HG02678 (cell line): ENCODE data around the gene UQCRHL.
"Not testable (repeated sequence)": the region's sequence is repeated elsewhere in the genome, so short reads cannot be mapped to it uniquely, and the experiment has no call there.

Source experiments
- ATAC-seq: cut with Tn5 transposase; IDR thresholded peaks from one replicate; pipeline ENCODE4 v1.9.1; 2021; ENCODE audit warnings: mild to moderate bottlenecking, moderate library complexity; ENCODE audit not compliant: unreplicated experiment

Gene UQCRHL

DNA sequence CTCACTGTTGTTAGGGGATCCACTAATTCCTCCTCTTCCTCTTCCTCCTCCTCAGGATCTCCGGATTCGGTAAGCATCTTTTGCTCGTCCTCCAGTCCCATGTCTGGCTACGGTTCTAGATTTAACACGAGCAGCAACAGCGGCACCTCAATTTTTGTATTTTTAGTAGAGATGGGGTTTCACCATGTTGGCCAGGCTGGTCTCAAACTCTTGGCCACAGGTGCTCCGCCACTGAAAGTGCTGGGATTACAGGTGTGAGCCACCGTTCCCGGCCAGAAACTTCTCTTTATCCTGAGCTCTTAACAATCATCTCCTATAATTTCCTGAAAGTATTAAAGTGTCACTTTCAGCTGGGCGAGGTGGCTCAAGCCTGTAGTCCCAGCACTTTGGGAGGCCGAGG lies at the start of gene UQCRHL:
Gene UQCRHL, minus strand, starts transcription at position 101 of the 400 bp plus-strand sequence. Its CDS starts 0 bp downstream, at position 101.
- not testable (repeated sequence) for ATAC-seq

DNA sequence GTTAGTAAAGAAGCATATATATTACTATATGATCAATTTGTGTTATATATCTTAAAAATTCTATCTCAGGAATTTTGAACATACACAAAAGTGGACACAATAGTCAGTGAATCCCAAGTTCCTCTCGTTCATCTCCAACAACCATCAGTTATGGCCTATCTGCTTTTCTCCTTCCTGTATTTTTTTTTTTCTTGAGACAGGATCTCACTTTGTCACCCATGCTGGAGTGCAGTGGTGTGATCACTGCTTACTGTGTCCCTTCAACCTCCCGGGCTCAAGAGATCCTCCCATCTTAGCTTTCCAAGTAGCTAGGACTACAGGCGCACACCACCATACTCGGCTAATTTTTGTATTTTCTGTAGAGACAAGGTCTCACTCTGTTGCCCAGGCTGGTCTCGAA lies 49.4 kb upstream of the UQCRHL start:
- ATAC-seq, result no peak

DNA sequence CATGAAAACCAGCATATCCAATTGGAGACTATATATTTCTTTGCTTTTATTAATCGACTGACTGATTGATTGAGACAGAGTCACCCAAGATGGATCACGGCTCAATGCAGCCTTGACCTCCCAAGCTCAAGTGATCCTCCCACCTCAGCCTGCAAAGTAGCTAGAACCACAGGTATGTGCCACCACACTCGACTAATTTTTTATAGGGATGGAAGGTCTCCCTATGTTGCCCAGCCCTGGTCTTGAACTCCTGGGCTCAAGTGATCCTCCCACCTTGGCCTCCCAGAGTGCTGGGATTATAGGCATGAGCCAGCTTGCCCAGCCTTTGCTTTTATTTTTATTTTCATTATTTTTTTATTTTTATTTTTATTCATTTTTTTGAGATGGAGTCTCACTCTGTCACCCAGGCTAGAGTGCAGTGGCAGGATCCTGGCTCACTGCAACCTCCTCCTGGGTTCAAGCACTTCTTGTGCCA lies 45.4 kb upstream of the UQCRHL start:
- no peak for ATAC-seq

DNA sequence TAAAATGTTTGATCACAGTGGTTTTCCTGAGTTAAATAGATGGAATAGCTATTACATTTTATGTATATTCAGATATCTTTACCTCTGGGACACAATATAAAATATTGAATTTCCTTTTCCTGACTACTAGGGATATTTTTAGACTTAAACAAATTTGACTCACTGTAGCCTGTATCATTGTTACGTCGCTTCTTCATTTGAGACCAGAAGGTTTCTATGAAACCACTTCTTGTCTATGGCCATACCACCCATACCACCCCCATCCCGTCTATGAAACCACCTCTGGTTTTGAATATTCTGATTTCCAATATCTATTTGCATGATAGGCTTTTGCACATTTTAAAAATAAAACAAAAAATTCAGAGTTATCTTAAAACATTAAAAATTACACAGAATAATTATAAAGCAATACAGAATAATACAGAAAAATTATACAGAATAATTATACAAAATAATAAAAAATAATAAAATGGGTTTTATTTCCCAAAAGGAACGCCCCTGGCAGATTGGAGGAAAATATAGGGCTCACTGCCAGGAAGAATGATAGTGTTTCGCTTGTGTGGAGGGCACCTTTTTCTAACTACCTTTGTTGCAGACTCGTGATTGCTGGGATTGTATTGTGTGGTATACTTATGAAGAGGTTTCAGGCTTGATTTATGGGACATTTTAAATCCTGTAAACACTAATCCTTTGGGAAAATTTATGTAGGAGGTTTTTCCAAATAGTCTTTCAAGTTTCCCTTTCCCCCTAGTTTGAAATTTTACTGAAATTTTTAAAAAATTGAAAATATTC lies 44.8 kb upstream of the UQCRHL start:
- no peak for ATAC-seq

DNA sequence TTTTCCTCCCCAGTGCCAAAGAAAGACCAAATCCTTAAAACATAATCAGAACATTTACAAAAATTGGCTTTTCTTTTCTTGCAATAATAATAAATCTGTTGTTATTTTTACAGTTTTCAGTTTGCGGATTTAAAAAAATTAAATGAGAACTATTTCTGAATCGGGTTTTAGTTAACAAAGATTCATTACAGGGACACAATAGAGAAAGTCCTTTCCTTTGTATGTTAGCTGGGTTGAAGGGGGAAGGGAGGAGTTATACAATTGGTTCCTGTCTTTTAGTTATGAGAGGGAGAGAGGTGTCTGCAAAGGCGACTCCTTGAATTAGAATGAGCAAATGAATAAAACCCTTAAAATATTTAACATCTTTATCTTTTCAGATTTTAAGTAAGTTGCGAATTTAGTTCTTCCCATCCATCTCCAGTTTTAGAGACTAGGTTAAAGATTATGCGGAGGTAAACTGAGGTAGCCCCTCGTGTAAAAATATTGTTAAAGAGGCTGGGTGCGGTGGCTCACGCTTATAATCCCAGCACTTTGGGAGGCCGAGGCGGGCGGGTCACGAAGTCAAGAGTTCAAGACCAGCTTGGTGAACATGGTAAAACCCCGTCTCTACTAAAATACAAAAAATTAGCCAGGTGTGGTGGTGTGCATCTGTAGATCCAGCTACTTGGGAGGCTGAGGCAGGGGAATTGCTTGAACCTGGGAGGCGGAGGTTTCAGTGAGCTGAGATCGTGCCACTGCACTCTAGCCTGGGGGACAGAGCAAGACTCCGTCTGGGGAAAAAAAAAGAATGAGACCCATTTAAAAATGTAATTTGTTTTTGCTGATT lies 44.0 kb upstream of the UQCRHL start:
- no peak for ATAC-seq

DNA sequence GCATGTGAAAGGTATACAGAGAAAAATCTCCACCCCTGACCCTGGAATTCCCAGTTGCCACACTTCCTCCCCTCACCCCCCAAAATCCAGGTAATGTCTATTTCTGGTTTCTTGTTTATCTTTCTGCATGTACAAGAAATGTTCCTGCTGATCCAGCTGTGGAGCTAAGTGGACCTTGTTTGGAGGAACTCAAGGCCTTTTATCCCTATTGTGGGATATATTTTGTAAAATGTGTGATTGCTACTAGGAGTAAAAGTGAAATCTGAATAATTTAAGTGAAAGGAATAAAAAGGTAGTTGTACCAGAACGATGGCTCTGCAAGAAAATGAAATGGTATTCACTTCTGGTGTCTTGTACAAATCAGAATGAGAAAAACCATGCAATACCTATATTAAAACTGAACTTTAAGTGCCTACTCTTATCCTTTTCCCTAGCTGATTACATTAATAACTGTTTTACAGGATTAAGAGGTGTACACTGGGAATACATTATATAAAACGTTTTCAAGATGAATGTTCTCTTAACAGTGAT lies 43.1 kb upstream of the UQCRHL start:
- ATAC-seq, result no peak

DNA sequence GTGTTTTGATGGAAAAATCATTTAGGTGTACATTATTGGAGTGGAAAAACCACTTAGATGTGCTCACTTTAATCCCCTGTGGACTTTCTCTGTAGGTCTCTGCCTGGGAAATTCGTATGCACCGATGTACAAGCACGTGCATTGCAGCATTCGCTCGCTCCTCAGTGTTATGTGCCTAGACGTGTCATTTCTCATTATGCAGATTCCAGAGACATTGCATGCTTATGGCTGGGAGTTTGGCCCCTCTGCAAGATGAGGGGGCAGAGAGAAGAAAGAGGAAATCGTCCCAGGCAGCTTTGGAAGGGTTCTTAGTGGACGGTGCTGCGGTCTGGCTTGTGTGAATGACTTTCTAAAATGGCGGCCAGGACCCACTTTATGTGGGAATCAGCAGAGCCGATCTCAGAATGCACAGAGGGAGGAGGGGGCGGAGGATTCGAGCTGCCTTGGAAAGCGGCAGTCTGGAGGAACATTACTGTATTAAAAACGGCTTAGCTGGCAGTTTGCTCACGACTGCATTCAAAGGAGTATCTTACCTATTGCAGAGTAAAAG lies 42.4 kb upstream of the UQCRHL start:
- ATAC-seq, result no peak

DNA sequence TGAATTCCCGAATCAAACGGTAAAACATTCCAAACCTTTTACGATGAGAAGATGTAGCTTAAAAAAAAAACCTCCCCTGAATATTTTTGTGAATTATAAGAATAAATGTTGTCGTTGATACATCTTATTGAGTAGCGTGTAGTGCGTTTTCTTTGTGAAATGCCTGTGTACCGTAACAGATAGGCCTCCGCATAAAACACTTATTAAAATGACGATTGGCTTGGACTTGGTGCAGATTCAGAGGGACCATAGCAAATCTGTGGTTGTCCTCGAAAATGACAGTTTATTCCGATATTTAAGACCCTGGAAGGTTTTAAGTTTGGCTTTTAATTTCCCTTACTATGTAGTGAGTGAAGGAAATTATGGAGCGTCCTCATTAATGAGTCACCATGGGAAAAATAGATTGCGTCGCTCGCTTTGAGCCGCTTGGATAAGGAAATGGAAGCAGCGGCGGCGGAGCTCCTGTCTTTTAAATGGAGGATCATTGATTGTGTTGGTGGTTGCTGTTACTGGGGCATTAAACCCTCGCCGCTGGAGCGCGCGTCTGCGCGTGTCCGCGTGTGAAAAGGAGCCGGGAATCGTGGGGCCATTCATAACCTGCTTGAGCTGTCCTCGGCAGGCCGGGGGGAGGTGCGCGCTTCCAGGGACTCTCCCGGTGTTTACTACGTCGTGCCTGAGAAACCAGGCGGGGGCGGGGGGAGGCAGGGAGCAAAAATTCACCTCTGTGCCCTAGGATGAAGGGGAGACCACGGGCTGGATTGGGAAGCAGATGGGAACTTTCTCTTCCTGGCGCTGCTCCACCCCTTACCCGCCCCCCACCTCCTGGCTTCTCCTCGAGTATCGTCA lies 41.7 kb upstream of the UQCRHL start:
- no peak for ATAC-seq

DNA sequence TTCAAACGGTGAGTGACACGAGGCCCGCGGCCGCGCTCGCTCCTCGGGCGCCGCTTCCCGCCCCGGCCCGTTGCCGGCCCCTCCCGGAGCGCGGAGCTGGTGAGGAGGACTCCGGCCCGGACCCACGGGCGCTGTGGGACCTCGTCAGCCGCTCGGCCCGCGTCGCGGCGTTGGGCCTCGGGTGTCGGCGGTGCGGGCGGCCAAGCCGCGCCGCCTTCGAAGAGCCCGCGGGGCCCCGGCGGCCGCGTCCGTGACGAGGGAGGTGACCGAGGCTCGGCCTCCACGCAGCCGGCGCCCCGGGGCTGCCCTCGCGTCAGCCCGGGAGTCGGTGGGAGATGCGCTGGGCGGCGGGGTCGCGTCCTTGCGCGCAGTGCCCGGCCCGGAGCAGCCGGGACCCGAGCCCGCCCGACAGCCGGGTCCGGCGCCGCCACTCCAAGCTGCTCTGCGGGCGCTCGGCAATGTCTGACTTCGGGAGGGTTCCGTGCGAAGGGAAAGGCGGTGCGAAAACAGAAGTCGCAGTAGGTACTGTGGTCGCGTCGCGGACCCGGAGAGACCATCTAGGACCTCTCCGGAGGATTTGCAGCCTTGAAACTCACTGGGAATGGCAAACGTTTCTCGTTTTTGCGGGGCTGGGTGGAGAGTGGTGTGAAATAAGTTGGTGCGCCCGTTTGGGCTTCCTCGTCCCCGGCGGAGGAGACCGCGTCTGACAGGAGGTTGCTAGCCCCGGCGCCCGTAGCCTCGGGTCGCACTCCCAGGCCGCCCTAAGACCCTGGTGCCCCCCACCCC lies 40.9 kb upstream of the UQCRHL start:
- ATAC-seq, result peak; percentile 19

DNA sequence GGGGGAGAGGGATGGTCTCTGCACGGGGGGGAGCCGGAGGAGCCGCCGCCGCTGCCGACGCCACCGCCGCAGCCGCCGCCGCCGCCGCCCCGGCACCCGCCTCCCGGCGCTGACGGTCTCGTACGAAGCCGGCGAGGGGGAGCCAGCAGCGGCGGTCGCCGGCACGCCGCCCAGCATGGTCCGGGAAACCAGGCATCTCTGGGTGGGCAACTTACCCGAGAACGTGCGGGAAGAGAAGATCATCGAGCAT lies 40.4 kb upstream of the UQCRHL start:
- ATAC-seq, result no peak

DNA sequence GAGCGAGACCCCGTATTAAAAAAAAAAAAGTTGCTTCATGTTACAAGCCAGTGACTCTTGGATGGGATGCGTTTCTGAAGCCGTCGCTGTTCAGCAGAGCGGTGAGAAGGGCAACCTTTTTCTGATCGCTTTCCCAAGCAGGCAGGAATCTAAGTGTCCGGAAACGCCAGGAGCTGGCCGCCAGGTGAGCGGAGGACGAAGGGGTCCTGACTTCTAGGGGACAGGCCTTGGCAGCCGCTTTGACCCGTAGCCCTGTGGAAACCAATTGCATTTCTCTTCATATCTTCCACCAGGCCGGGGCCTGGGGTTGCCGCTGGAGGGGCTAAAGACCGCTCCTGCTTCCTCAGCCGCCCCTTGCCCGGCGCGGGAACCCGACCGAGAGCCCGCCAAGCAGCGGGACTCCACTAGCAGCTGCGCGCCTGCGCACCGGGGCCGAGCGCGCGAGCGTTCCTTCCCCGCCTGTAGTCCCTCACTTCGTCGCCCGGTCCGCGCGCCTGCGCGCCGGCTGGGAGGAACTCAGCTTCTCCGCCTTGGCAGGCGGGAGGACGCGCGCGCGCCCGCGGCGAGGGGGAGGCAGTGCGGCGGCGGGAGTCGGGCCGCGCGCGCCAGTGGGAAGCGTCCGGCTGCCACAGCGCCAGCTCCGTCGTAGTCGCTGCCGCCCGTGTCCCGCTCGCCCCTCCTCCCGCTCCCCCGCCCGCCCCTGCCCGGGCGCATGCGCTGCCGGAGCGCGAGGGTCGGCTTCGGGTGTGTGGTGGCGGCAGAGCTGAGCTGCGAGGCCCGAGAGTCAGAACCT lies 39.8 kb upstream of the UQCRHL start, which contains the start of gene SPEN:
Gene SPEN, plus strand, starts transcription at position 608 of the 793 bp plus-strand sequence. CDS start 361 bp downstream, outside the sequence.
- ATAC-seq, result peak; percentile 65

DNA sequence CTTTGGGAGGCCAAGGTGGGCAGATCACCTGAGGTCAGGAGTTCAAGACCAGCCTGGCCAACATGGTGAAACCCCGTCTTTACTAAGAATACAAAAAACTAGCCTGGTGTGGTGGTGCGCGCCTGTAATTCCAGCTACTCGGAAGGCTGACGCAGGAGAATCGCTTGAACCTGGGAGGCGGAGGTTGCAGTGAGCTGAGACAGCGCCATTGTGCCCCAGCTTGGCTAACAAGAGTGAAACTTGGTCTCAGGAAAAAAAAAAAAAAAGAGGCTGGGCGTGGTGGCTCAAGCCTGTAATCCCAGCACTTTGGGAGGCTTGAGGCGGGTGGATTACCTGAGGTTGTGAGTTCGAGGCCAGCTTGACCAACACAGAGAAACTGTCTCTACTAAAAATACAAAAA lies 38.6 kb upstream of the UQCRHL start:
- not testable (repeated sequence) for ATAC-seq

DNA sequence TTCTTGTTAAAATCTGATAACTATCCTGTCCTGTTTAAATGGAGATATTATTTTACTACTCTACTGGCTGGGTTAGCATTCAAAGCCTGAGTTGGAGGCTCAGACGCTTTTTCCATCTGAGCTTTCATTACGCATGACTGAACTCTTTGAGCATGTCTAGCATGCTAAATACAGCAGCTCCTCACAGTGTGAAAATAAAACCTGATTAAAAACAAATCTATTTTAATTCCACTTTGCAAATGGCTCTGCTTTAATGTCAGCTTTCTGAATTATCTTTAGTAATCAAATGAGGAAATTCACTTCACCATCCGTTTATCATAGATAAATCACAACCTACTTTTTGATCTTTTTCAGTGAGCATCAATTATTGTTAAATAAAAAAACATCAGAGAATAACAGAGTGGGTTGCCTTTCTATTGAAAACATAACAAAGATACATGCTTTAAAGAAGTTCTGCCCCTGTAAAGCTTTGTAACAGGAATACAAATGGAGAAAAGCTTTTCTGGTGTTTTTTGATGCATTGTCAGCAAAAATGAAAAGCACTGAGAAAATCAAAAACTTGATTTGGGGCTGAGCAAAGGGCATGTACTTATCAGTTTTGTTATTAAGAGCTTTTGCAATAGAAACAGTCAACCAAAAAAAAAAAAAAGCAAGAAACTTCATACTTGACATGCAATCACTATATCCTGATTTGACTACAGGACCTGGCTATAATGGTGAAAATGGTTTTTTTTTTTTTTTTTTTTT lies 36.5 kb upstream of the UQCRHL start:
- no peak for ATAC-seq

DNA sequence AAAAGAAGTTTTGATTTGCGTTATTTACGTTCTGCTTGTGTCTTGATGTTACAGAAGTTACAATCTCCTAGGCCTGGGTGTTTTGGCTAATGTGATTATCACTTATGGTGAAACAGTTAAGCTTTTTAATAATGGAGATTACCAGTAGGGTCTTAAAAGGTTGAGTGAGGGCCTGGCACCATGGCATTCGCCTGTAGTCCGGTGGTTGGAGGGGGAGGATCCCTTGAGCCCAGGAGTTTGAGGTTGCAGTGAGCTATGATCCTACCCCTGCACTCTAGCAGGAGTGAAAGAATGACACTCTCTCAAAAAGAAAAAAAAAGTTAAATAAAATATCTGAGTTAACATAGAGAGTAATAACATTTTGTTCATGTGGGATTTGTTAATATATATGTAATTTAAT lies 31.3 kb upstream of the UQCRHL start:
- ATAC-seq, result no peak

DNA sequence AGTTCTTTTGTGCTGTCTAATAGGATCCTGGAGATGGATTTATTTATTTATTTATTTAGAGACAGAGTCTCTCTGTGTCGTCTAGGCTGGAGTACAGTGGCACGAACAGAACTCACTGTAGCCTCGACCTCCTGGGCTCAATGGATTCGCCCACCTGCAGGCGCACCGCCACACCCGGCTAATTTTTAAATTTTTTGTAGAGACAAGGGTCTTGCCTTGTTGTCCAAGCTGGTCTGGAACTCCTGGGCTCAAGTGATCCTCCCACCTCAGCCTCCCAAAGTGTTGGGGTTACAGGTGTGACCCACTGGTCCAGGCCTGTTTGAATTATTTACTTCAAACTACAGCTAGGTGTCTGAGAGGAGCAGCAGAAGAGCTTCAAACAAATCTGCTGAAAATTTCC lies 30.5 kb upstream of the UQCRHL start:
- no peak for ATAC-seq

DNA sequence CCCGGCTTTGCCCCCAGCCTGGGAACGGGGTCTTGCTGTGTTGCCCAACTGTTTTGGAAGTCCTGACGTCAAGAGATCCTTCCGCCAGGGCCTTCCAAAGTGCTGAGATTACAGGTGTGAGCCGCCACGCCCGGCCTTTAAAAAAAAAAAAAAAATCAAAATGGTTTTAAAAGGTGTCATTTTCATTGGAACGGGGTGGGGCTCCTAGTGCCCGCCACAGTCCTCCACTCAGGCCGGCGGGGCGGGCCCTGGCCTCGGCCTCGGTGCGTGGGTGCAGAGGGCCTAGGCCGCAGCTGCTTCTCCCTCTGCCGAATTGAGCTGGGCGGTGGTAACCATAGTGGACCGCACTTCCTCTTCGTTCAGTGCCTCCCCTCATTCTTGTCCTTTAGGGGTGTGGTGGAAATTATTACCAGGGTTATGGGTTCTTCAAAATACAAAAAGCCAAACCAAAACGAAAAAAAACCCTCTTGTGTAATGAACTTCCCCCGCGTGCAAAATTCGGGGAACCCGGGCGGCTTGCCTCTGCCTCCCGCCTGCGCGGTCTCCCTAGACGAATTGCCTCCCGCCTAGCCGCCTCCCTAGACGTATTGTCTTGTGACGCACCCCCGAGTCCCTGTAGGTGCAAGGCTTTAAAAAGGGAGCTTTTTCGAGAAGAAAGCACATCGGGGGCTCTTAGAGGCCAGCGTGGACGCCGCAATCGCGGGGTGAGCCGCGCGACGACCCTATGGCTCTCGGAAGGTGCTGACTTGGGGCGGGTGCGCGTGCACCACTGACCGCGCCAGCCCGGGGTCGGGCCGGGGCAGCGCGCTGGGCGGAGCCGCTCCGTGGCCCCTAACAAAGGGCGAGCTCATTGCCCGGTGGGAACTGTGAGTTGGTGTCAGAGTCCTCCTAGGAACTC lies 29.6 kb upstream of the UQCRHL start:
- ATAC-seq, result no peak

DNA sequence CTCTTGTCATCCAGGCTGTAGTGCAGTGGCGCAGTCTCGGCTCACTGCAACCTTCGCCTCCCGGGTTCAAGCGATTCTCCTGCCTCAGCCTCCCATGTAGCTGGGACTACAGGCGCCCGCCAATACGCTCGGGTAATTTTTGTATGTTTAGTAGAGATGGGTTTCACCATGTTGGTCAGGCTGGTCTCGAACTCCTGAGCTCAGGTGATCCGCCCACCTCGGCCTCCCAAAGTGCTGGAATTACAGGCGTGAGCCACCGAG lies 29.0 kb upstream of the UQCRHL start:
- not testable (repeated sequence) for ATAC-seq
